DMS53 (cell line): ENCODE results near the gene PTPRU.

Experiments
- DNase-seq: peaks from one replicate; lab custom pipeline; 2025; lab: John Stamatoyannopoulos, UW

PTPRU gene

DNA sequence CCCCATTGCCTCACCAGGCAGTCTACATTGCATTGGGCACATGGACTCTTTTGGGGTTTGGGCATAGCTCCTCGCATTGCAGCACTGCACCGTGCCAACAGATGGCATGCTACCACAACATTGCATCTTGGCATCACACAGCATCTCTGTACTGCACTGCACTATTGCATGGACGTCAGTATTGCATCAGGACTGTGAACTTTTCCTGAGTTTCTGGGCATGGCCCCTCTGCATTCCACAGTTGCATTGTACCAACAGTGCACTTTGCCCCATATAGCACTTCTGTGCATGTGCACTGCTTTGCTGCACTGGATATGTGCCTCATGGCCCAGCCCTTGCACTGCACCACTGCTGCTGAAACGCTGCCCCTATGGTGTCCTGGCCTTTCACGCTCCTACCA lies 9.6 kb downstream of the PTPRU start:
- peak; percentile 42 for DNase-seq

DNA sequence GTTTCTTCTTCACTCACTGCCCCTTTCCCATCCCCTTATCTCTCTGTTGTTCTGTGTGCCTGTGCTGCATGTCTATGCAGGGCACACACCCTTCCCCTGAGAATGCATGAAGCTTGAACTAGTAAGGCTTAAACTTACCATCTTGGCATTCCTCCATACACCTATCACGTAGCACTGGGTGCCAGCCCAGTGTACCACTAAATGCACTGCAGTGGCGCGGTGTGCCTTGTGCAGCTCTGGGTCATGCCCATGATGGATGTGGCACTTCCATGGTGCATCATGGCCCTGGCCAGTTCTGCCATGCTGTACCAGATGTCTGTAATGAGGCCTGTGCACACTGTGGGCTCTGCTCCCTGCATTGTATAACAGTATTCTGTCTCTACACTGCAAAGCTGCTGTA lies 10.7 kb downstream of the PTPRU start:
- DNase-seq, result no peak

DNA sequence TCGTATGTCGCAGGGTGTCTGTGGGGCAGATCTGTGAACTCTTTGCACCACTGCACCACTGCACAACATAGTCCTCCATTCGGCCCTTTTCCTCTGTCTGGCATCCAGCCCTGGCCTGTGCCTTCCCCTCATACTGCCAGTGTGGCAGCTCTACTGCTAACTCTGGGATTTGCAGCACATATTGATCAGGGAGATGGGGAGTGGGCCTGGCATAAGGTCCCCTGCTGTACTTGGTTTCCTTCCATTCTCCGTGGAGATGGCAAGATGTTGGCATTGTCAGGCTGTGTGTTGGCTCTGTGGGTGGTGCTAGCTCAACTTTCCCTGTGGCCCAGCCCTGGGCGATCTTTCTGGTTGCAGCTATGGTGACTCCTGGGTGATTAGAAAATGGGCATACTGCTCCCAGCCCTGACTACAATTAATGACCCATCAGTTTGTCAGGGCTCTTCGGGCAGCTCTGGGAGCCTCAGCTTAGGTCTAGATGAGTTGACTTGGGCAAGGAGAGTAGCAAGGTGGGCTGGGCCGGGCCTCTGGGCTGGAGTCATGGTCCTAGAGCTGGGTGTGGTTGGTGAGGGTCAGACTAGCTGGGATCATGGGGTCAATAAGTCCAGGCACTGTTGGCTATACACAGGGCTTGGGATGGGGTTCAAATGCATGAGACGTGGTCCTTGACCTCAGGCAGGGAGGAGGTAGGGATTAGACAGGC lies 11.4 kb downstream of the PTPRU start:
- no peak for DNase-seq

DNA sequence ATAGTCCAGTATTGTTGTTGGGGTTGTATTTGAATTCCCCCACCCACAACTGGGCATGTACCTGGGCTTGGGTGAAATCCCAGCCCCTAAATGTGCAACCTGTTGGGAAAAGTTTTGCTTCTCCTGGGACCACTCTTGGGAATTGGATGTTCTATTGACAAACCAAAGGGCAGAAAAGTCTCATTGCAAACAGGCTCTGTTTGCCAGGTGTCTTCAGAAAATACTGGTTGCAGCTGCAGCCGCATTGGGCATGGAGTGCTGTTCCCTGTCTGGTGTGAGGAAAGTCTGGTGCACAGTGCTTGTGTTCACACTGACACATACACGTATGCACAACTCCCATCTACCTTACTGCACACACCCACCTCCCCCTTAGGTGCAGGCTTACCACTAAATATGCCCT lies 12.1 kb downstream of the PTPRU start:
- DNase-seq, result no peak

DNA sequence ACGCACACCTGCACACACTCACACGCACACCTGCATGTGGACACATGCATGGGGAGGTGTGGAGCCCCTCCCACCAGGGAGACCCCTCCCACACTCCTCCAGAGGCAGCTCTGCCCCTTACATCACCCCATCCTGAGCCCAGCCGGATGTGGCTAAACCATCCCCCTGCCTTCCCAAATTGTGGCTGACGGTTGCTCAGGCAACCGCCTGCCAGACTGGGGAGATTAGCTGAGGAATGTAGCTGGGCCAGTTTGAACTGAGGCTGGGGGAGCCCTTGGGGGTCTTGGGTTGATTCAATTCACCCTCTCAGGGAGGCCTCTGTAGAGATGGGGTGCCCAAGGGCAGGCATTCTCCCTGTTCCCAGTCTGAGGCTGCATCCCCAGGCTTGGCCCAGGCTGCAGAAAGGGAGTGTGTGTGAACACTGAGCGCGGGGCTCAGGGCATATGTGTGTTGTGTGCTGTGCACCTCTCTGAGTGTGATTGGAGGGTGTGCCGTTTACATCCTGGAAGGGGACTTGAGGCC lies 12.9 kb downstream of the PTPRU start:
- DNase-seq, result no peak

DNA sequence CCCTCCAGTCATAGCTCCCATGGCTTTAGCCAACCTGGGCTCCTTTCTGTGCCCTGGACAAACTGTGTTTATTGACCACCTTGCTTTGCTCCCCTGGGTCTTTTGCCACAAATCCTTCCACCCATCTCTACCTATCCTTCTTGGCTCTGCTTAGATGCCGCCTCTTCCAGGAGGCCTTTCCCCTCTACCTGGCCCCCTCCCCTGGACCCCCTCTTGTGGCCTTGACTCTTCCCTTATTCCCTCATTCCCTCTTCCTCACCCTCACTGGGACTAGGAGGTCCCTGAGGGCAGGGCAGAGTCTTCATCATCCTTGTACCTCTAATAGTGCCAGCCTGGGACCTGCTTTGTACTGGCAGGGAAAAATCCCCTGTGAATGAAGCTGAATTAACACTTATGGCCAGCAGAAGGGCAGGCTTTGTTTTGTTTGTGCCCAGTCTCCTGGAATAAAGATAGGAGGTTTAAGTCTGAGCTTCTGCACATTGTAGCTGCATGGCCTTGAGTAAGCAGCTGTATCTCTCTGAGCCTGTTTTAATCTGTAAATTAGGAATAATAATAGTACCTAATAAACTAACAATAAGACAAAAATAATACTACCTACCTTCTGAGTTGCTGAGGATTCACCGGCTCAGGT lies 13.7 kb downstream of the PTPRU start:
- DNase-seq, result no peak

DNA sequence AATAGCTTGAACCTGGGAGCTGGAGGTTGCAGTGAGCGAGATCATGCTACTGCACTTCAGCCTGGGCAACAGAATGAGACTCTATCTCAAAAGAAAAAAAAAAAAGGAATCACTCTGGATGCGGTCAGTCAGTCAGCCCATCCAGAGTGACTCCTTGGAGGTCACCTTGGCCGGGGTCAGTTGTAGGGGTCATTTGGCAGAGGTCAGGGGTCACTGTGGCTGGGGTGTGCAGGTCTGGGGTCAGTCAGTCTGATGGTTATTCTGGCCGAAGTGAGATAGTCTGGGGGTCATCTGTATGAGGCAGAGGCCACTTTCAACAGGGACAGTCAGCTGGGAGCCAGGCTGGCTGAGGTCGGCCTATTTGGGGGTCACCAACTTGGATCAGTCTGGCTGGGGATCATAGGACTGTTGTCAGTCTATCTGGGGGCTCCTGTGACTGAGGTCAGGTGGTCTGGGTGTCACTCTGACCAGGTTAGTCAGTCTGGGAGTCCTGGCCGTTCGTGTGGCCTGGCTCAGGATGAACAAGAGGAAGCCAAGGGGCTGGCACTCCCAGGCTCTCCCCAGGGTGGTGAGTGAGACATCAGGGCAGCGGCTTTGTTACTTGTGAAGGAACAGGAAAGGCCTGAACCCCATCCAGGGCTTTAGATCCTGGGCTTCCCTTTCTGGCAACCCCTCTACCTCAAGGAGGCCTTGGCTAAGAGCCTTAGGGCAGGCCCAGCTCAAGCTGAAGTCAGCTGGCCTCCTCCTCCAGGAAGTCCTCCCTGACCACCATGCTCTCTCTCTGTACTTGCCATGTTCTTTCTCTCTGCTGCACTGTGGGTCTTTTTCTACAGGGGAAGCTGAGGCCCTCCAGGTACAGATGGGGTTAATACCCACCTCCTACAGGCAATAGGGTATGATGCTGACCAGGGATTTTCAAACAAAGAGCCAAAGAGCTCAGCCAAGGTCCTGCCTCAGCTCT lies 15.1 kb downstream of the PTPRU start:
- no peak for DNase-seq

DNA sequence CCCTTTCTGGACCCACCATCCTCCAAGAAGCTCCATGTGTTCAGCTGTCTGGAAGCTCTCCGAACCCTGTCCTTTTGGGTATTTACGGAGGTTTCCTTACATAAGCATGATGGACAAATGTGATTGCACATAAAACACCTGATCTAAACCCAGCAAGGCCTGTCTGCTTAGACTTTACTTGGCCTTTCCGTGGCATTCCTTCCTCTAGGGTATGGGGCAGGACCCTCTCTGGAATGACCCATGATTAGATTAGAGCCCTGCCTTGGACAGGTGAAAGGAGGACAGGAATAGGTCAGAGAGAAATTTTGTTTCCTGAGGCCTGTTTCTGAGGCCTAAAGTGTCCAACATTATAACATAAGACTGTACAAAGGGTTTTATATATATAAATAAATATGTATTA lies 16.9 kb downstream of the PTPRU start:
- no peak for DNase-seq

DNA sequence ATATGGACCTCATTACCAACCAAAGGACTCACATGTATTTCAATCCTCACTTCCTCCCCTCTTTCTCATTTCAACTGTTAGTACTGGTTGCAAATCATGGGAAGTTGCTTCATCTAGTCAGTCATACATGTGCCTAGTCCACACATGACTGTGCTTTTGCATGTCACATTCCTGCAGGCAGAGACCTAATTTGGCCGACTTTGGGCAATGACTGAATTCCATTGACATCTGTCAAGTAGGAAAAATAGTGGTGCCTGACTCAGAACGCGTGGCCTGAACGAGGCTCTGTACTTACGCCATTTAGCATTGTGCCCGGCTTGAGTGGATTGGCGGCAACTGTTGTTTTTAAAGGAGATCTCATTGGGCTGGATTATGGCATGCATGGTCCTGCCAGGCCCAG lies 18.0 kb downstream of the PTPRU start:
- DNase-seq, result no peak

DNA sequence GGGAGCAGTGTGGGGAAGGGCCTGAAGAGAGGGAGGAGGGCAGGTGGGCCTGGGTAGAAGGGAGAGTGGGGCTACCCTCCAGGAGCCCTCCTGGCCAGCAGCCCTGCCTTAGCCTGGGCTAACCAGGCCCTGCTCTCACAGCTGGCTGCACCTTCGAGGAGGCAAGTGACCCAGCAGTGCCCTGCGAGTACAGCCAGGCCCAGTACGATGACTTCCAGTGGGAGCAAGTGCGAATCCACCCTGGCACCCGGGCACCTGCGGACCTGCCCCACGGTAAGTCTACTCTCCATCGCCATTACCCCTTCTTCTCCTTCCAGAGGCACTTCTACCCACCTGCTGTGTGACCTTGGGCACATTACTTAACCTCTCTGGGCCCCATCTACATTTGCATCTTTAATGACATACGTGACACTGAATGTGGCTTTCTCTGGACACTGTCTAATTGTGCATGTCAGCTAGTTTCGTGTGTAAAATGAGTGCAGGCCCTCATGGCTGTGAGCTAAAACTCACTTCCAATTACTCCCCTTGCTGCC lies 18.9 kb downstream of the PTPRU start:
- DNase-seq, result no peak

DNA sequence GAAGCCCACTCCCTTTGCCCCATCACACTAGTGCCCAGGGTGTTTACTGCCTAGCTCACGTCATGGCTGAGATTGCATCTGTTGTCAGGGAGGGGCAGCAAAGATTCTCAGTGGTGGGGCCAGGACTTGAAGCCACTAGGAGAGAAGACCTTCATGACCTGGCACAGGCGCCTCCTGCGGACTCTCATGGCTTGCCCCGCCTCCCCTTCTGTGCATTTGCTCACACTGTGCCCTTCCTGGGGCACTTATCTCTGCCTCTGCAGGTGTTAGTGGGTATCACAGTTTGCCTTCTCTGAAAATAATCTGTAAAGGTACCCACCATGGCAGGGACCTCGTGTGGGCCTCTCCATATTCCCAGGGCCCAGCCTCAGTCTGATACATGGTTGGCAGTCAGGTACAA lies 20.1 kb downstream of the PTPRU start:
- DNase-seq, result peak; percentile 33

DNA sequence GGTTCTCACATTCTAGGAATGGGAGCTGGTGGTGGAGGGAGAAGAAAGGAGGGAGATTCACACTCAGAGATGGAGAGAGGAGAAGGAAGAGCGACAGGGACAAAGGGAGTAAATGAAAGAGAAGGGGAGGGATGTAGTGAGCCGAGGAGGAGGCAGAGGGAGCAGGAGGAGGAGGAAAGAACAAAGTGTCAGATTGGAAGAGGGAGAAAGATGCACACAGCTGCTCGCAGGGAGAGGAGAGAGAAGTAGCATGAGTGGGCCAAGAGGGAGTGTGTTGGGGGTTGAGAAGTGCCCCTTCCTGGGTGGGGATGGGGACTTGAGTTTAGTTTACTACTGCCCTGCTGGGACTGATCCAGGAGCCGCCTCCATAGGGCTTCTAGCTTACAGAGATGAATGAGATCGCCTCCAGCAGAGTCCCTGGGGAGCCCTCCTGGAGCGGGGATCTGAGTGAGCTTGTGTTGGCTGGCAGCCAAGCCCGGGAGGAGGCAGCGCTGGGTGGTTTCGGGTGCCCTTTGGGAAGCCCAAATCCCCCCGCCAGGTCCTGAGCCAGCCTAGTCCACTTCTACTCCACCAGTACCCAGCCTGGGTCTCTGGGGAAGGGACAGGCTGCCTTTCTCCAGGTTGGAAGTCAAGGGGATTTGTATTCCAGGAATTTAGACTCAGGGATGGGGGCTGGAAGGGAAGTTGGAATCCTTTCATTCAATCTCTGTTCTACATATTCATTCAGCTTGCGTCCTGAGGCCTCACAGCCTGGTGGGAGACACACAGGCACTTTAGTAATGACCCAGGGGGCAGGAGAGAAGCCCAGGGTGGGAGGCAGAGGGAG lies 20.9 kb downstream of the PTPRU start:
- no peak for DNase-seq

DNA sequence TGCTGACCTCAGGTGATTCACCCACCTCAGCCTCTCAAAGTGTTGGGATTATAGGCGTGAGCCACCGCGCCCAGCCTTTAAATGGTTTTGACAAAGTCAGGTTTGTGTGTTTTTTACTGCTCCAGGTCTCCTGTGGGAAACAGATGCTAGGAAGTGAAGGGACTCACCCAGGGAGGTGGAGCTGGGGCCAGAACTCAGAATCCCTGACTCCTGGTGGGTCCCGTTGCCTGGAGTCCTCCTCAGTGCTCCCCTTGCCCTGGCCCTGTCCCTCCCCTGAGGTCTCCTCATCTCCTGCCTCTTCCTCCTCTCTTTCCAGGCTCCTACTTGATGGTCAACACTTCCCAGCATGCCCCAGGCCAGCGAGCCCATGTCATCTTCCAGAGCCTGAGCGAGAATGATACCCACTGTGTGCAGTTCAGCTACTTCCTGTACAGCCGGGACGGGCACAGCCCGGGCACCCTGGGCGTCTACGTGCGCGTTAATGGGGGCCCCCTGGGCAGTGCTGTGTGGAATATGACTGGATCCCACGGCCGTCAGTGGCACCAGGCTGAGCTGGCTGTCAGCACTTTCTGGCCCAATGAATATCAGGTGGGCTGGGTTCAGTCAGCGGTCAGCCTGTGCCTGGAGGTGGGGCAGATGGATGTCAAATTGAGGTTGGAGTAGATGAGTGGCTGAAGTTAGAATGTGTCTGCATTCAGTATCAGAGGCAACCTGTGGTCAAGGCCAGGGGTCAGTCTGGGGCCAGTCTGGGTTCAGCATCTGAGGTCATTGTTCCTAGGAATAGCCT lies 22.1 kb downstream of the PTPRU start:
- DNase-seq, result no peak

DNA sequence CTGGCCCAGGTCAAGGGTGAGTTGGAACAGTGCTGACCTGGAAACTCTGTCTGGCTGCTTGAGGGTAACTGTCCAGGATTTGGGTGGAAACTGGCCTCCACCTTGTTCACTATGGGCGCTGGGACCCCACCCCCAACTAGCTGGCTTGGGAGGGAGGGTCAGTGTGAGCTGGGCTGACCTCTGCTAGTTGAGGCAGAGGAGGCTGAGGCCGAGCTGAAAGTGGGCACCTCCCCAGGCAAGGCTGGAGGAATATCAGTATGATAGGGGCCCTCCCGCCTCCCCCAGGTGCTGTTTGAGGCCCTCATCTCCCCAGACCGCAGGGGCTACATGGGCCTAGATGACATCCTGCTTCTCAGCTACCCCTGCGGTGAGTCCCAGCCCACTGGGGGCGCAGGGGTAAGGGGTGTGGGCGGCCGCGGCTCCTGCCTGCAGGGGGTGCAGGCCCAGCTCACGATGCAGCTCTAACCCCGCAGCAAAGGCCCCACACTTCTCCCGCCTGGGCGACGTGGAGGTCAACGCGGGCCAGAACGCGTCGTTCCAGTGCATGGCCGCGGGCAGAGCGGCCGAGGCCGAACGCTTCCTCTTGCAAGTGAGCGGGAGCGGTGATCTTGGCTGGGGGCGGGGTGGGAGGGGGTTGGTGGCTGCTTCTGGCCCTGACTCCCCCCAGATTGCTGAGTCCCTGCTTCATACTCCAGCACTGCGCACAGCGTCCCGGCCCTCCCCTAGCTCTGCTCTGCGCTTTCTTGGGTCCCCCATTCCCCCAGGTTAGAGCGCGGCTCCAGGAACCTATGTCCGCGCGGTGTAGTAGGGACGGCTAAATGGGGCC lies 22.9 kb downstream of the PTPRU start:
- DNase-seq, result peak; percentile 39

DNA sequence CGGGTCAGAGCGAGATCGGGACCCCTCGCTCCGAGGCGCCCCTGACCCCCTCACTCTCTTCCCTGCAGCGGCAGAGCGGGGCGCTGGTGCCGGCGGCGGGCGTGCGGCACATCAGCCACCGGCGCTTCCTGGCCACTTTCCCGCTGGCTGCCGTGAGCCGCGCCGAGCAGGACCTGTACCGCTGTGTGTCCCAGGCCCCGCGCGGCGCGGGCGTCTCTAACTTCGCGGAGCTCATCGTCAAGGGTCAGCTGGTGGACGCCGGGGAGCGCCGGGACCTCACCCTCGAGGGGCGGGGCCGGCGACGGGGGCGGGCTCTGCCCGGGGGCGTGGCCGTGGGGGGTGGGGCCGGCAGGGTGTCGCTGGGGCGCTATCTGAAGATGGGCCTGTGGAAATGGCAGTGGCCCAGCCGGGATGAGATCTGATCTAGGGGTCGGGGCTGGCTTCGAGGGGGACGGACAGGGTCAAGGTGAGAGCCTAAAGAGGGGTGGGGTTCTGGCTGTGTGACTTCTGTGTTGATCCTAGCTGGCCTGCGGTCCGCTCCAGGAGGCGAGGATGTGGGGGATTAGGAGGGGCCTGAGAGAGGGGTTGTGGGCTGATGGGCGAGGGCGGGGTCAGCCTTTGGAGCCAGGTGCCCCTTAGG lies 23.6 kb downstream of the PTPRU start:
- peak; percentile 68 for DNase-seq

DNA sequence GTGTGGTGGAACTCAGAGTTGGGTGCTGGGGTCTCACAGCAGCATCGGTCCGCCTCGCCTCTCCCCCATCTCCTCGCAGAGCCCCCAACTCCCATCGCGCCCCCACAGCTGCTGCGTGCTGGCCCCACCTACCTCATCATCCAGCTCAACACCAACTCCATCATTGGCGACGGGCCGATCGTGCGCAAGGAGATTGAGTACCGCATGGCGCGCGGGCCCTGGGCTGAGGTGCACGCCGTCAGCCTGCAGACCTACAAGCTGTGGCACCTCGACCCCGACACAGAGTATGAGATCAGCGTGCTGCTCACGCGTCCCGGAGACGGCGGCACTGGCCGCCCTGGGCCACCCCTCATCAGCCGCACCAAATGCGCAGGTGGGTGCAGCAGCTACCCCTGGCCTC lies 24.2 kb downstream of the PTPRU start:
- no peak for DNase-seq

DNA sequence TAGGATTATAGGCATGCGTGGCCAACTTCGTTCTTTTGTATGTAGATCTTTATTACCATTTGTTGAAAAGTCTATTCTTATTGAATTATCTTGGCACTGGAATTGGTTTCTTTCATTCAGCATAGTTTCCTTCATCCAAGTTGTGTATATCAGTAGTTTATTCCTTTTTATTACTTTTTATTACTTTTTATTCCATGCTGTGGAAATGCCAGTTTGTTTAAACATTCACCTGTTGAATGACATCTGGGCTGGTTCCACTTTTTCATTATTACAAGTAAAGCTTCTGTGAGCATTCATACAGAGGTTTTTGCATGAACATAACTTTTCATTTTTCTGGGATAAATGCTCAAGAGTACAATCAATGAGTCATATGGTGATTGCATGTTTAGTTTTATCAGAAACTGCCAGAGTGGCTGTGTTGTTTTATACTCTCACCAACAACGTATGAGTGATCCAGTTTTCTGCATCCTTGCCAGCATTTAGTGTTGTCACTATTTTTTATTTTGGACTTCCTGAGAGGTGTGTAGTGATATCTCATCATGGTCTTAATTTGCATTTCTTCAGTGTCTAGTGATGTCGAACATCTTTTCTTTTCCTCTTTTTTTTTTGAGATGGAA lies 28.6 kb downstream of the PTPRU start:
- DNase-seq, result no peak

DNA sequence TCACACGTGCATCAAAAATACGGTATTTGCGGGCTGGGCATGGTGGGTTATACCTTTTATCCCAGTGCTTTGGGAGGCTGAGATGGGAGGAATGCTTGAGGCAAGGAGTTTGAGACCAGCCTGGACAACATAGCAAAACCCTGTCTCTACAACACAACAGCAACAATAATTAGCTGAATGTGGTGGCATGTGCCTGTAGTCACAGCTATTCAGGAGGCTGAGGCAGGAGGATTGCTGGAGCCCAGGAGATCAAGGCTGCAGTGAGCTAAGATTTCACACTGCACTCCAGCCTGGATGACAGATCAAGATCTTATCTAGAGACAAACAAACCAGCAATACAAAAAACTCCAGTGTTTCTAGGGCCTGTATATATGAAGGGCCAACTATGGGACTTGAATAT lies 30.6 kb downstream of the PTPRU start:
- DNase-seq, result no peak
